ENCODE results near the gene SEZ6L. TPM values are rescaled to one million over a fixed set of nuclear protein-coding genes. Genes with fewer than 3 reads are reported as not detected.

The SEZ6L gene
- total RNA-seq, 1 experiment from 2014 or later = not detected

GRCh38 chr22:26124991-26125725 lies 44.1 kb upstream of the SEZ6L start:
- H3K9me2 ChIP-seq (ENCODE audit: insufficient read depth) = no peaks in the 10 kb centered on the region
- DNase-seq (ENCODE audit: low read depth, low spot score) (no peak), ATAC-seq (no peak)
- H3K4me3 ChIP-seq (replicated peaks in 1 of 2; ENCODE audit: low read depth in 1 of 2, low read length in 2 of 2) = no peak overlapping the region
- intact Hi-C loops (cut with micrococcal nuclease) = no loop called here
- no peak overlapping the region for H2AFZ ChIP-seq (ENCODE audit: low read depth, low read length, poor library complexity, severe bottlenecking)
- no peak overlapping the region for H3K27ac ChIP-seq (ENCODE audit: low read depth, low read length)
- no peaks in the 10 kb centered on the region for H3K79me2 ChIP-seq (ENCODE audit: insufficient read depth, low read length)
- no peak for TF ChIP-seq CBX3 (IDR thresholded peaks at IDR 0.05; ENCODE audit: low read depth)
- no peak for TF ChIP-seq EZH2 (IDR thresholded peaks at IDR 0.05)
- TF ChIP-seq ZBTB33 (IDR thresholded peaks at IDR 0.05; ENCODE audit: extremely low read depth, insufficient replicate concordance, low read length) = no peak
- no peak for TF ChIP-seq ZNF274 (IDR thresholded peaks at IDR 0.05; ENCODE audit: low read depth, low read length)
- no peak for TF ChIP-seq ATF3 (IDR thresholded peaks at IDR 0.05)
- TF ChIP-seq ZFX (IDR thresholded peaks at IDR 0.05) = no peak
- TF ChIP-seq ELF1 (IDR thresholded peaks at IDR 0.05; ENCODE audit: borderline replicate concordance, low read depth) = no peak
- no peak for TF ChIP-seq POLR2AphosphoS5 (IDR thresholded peaks at IDR 0.05; ENCODE audit: low read depth, low read length)
- no peak for TF ChIP-seq YY1 (IDR thresholded peaks at IDR 0.05; ENCODE audit: extremely low read depth, insufficient replicate concordance, low read depth, low read length)
- TF ChIP-seq POLR2A (IDR thresholded peaks at IDR 0.05; ENCODE audit: borderline replicate concordance, extremely low read depth, insufficient read depth, insufficient read length) = no peak
- no peak for TF ChIP-seq SRF (IDR thresholded peaks at IDR 0.05; ENCODE audit: low read depth)
- no peaks in the 10 kb centered on the region for H3K36me3 ChIP-seq (ENCODE audit: control insufficient read depth in 1 of 2, insufficient read depth in 2 of 2, low read length in 2 of 2)
- no peaks in the 10 kb centered on the region for H3K4me1 ChIP-seq (ENCODE audit: control insufficient read depth in 1 of 2, insufficient read depth in 2 of 2, low read length in 2 of 2)
- CTCF ChIA-PET = no interaction called here
- POLR2A ChIA-PET = no interaction called here
- no peaks in the 10 kb centered on the region for H3K9me3 ChIP-seq (ENCODE audit: control insufficient read depth in 1 of 2, insufficient read depth in 1 of 2, low read depth in 1 of 2, low read length in 2 of 2)
- no peak overlapping the region for H3K9ac ChIP-seq (ENCODE audit: low read length)
- H4K20me1 ChIP-seq (ENCODE audit: insufficient read depth) = no peaks in the 10 kb centered on the region
- peaks cover 34% of the 10 kb centered on the region for H3K27me3 ChIP-seq (ENCODE audit: insufficient read depth, low read length)
- no TSS peak for BruUV-seq (replicated peaks)
- H3K4me2 ChIP-seq (ENCODE audit: low read length) = no peak overlapping the region
- RAD21 ChIA-PET (ENCODE audit: low non-redundant PET in 1 of 2, low total read pairs in 2 of 2, uncharacterized antibody in 2 of 2, unreplicated experiment in 2 of 2) = no interaction called here

Data from HCT116 (cell line).